ENCODE data around the gene ARHGAP15.

- no peak for TF ChIP-seq POLR2A (IDR thresholded peaks at IDR 0.05)
- no peak for TF ChIP-seq CTCF (IDR thresholded peaks at IDR 0.05)
Measured at GRCh38 chr2:143312441-143312840, 183.2 kb downstream of the ARHGAP15 start.
